HepG2 (cell line): ENCODE results near the gene PPME1. TPM values are rescaled to one million over a fixed set of nuclear protein-coding genes. Genes with fewer than 3 reads are reported as not detected.
A peak's percentile ranks its signal among the peaks of the same experiment; 100 is the strongest.

Experiments used
- EED ChIP-seq: sonication (generic); formaldehyde crosslinking; IDR thresholded peaks from 2 replicates; pipeline ENCODE4 v1.5.0; 2020; ENCODE audit warnings: mild to moderate bottlenecking, missing genetic modification reagents
- GTF2F1 ChIP-seq: fragments of 150-350 bp; IDR thresholded peaks from 2 replicates; pipeline ENCODE4 v1.6.1; 2014; ENCODE audit warnings: low read length
- MED1 ChIP-seq: sonication (generic); formaldehyde crosslinking; IDR thresholded peaks from 2 replicates; pipeline ENCODE4 v1.4.0; 2020; ENCODE audit warnings: missing genetic modification reagents
- NCOR1 ChIP-seq: fragments of 200-600 bp; sonication (generic); IDR thresholded peaks from 2 replicates; pipeline ENCODE4 v1.7.0; 2017; ENCODE audit warnings: antibody characterized with exemption, low read length, borderline replicate concordance
- PTBP1 ChIP-seq: fragments of 200-400 bp; formaldehyde crosslinking; IDR thresholded peaks from 2 replicates; pipeline ENCODE4 v1.6.1; 2018; ENCODE audit warnings: low read length, low read depth; ENCODE audit not compliant: poor library complexity, severe bottlenecking
- TMF1 ChIP-seq: sonication (generic); formaldehyde crosslinking; IDR thresholded peaks from 2 replicates; pipeline ENCODE4 v1.8.1; 2022; ENCODE audit warnings: low read depth, missing genetic modification reagents
- ZBTB7A ChIP-seq: sonication (generic); formaldehyde crosslinking; IDR thresholded peaks from 2 replicates; pipeline ENCODE4 v1.8.0; 2022; ENCODE audit warnings: mild to moderate bottlenecking, missing genetic modification reagents
- ZNF598 ChIP-seq: sonication (generic); formaldehyde crosslinking; IDR thresholded peaks from 2 replicates; pipeline ENCODE4 v1.5.1; 2020; ENCODE audit warnings: mild to moderate bottlenecking, missing genetic modification reagents, borderline replicate concordance
- ZNF7 ChIP-seq: IDR thresholded peaks from 2 replicates; pipeline ENCODE4 v1.6.1; 2016; ENCODE audit warnings: missing biosample characterization, missing genetic modification reagents
- ZNF790 ChIP-seq: sonication (generic); formaldehyde crosslinking; IDR thresholded peaks from 2 replicates; pipeline ENCODE4 v1.8.0; 2022; ENCODE audit warnings: missing genetic modification reagents, mild to moderate bottlenecking, borderline replicate concordance
- polyA plus RNA-seq, 8 experiments: library from polyadenylated mRNA; depleted of rRNA in 3 of 8; stranded (reverse) in 7 of 8; unstranded in 1 of 8; fragments of >200 nt; fragmentation: Illumina TruSeq in 4 of 8; extraction: Trizol in 4 of 8; gene quantifications; 2 replicates each; pipeline versions ENCODE4 v1.2.1 to v1.2.3, GENCODE V29; 2011 to 2016; ENCODE audit warnings: low read depth in 4 of 8, missing spikeins in 1 of 8, mixed read lengths in 1 of 8; ENCODE audit not compliant: insufficient read depth in 1 of 8
- total RNA-seq, 5 experiments: library from RNA; depleted of rRNA; stranded (reverse); fragments of >200 nt; fragmentation: Illumina TruSeq; extraction: Trizol; gene quantifications; 2 replicates each; pipeline ENCODE4 v1.2.3, GENCODE V29; 2016; ENCODE audit warnings: low read depth in 1 of 5
- TF ChIP-seq, protein P1 (sequence below), 2 experiments: fragments of 450-650 bp in 1 of 2; sonication (generic) in 1 of 2; formaldehyde crosslinking in 1 of 2; IDR thresholded peaks; 2 replicates each; pipeline versions ENCODE4 v1.6.1 to v1.8.0; 2016 to 2022; ENCODE audit warnings: antibody characterized with exemption in 1 of 2, mild to moderate bottlenecking in 1 of 2, missing genetic modification reagents in 1 of 2
- TF ChIP-seq, protein P2 (sequence below): sonication (generic); formaldehyde crosslinking; IDR thresholded peaks from 2 replicates; pipeline ENCODE4 v1.8.0; 2022; ENCODE audit warnings: mild to moderate bottlenecking, missing genetic modification reagents
- TF ChIP-seq, protein P3 (sequence below): sonication (generic); formaldehyde crosslinking; IDR thresholded peaks from 2 replicates; pipeline ENCODE4 v1.9.0; 2022; ENCODE audit warnings: low read depth, missing genetic modification reagents

Gene PPME1
- total and polyA plus RNA-seq, 2 of the 13 experiments (the other 11 are each of a cell fraction or from before 2014, with no cell fraction given) = 31.3 to 56.0 TPM

DNA sequence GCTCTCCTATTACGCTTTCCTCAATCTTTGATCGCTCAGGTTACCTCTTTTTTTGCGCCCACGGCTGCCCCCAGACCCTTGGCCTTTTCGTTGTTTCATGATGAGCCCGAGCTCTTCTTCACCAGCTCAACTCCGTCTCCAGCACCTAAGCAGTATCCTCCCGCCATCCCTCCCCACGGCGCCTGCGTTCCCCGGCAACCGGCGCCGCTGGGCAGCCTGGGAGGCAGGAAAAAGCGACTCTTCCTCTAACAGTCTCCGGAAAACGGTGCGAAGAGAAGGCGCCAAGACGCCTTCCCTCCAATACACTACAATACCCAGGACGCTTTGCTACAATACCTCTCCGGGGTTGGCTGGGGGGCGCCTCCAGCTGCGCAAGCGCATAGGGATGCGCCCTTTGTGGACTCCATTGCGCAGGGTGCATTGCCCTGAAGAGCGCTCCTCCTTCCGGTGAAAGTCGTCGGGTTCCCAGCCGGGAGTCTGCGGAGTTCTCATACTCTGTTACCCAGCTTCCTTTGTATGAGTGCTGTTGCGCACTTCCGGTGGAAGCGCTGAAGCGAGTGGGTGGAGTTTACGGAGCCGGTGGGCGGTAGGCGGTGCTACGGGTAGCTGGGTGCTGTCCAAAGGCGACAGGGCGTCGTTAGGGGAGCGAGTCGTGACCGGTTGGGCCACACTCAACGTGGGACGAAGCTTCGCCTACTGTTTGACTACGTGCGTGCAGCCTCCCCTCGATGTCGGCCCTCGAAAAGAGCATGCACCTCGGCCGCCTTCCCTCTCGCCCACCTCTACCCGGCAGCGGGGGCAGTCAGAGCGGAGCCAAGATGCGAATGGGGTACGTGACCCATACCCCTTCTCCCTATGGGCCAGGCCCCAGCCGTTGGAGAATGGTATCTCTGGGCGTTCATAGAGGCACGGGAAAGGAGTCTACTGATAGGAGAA, at the start of gene PPME1, which contains the start of gene C2CD3 (continued):
- TF ChIP-seq, protein P1, sequence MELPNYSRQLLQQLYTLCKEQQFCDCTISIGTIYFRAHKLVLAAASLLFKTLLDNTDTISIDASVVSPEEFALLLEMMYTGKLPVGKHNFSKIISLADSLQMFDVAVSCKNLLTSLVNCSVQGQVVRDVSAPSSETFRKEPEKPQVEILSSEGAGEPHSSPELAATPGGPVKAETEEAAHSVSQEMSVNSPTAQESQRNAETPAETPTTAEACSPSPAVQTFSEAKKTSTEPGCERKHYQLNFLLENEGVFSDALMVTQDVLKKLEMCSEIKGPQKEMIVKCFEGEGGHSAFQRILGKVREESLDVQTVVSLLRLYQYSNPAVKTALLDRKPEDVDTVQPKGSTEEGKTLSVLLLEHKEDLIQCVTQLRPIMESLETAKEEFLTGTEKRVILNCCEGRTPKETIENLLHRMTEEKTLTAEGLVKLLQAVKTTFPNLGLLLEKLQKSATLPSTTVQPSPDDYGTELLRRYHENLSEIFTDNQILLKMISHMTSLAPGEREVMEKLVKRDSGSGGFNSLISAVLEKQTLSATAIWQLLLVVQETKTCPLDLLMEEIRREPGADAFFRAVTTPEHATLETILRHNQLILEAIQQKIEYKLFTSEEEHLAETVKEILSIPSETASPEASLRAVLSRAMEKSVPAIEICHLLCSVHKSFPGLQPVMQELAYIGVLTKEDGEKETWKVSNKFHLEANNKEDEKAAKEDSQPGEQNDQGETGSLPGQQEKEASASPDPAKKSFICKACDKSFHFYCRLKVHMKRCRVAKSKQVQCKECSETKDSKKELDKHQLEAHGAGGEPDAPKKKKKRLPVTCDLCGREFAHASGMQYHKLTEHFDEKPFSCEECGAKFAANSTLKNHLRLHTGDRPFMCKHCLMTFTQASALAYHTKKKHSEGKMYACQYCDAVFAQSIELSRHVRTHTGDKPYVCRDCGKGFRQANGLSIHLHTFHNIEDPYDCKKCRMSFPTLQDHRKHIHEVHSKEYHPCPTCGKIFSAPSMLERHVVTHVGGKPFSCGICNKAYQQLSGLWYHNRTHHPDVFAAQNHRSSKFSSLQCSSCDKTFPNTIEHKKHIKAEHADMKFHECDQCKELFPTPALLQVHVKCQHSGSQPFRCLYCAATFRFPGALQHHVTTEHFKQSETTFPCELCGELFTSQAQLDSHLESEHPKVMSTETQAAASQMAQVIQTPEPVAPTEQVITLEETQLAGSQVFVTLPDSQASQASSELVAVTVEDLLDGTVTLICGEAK (IDR thresholded peaks at IDR 0.05) = peak; percentile 51
- TF ChIP-seq, protein P1 (CRISPR knock-in tag; IDR thresholded peaks at IDR 0.05) = peak; percentile 59; the same call in 1 of the 2 replicates
- TF ChIP-seq, protein P2, sequence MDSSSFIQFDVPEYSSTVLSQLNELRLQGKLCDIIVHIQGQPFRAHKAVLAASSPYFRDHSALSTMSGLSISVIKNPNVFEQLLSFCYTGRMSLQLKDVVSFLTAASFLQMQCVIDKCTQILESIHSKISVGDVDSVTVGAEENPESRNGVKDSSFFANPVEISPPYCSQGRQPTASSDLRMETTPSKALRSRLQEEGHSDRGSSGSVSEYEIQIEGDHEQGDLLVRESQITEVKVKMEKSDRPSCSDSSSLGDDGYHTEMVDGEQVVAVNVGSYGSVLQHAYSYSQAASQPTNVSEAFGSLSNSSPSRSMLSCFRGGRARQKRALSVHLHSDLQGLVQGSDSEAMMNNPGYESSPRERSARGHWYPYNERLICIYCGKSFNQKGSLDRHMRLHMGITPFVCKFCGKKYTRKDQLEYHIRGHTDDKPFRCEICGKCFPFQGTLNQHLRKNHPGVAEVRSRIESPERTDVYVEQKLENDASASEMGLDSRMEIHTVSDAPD = no peak
- TF ChIP-seq EED (CRISPR knock-in tag) (no peak), ZNF7 (CRISPR knock-in tag) (no peak), MED1 (CRISPR knock-in tag) (peak; percentile 61), GTF2F1 (no peak), PTBP1 (no peak), TMF1 (peak; percentile 61; the same call in 1 of the 2 replicates), ZNF790 (CRISPR knock-in tag) (no peak), NCOR1 (peak; percentile 56; the same call in 1 of the 2 replicates), ZNF598 (CRISPR knock-in tag) (peak; percentile 55; the same call in 1 of the 2 replicates), ZBTB7A (CRISPR knock-in tag) (no peak)
- TF ChIP-seq, protein P3, sequence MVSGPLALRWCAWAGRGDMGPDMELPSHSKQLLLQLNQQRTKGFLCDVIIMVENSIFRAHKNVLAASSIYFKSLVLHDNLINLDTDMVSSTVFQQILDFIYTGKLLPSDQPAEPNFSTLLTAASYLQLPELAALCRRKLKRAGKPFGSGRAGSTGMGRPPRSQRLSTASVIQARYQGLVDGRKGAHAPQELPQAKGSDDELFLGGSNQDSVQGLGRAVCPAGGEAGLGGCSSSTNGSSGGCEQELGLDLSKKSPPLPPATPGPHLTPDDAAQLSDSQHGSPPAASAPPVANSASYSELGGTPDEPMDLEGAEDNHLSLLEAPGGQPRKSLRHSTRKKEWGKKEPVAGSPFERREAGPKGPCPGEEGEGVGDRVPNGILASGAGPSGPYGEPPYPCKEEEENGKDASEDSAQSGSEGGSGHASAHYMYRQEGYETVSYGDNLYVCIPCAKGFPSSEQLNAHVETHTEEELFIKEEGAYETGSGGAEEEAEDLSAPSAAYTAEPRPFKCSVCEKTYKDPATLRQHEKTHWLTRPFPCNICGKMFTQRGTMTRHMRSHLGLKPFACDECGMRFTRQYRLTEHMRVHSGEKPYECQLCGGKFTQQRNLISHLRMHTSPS = no peak
